Activated CD4-positive, alpha-beta T cell treated with anti-CD3 and anti-CD28 coated beads, Interleukin-2, amount 10 ng/mL, durations not matched to agents 7 days and 5 days (primary cell): ENCODE measurements around the gene PPP2R5B. TPM values are rescaled to one million over a fixed set of nuclear protein-coding genes. Genes with fewer than 3 reads are reported as not detected.

Source experiments
- CTCF ChIA-PET: fragments of 350-600 bp; sonication (Branson Sonifier 250); formaldehyde crosslinking; loops from one replicate; lab custom pipeline; 2021; ENCODE audit warnings: antibody characterized with exemption; lab: Charles Lee
- POLR2A ChIA-PET: fragments of 350-600 bp; sonication (Branson Sonifier 250); formaldehyde crosslinking; loops from one replicate; lab custom pipeline; 2021; ENCODE audit warnings: antibody characterized with exemption; lab: Charles Lee
- DNase-seq: peaks from one replicate; pipeline ENCODE4 v3.0.0-alpha.2; 2020
- H3K27ac Mint-ChIP-seq: one replicate; pipeline ENCODE4 v1.8.0; 2021; ENCODE audit warnings: mild to moderate bottlenecking, moderate library complexity, mixed read lengths
- H3K27me3 Mint-ChIP-seq: one replicate; pipeline ENCODE4 v1.8.0; 2021; ENCODE audit warnings: mixed read lengths
- H3K36me3 Mint-ChIP-seq: one replicate; pipeline ENCODE4 v1.8.0; 2021; ENCODE audit warnings: low read depth, mixed read lengths
- H3K4me1 Mint-ChIP-seq: one replicate; pipeline ENCODE4 v1.8.0; 2021; ENCODE audit warnings: mixed read lengths
- H3K4me3 Mint-ChIP-seq: one replicate; pipeline ENCODE4 v1.8.0; 2021; ENCODE audit warnings: mild to moderate bottlenecking, moderate library complexity, mixed read lengths
- H3K9me3 Mint-ChIP-seq: one replicate; pipeline ENCODE4 v1.8.0; 2021; ENCODE audit warnings: mixed read lengths
- total RNA-seq, 2 experiments: library from RNA; stranded (reverse); gene quantifications; one replicate each; pipeline ENCODE4 v1.2.3, GENCODE V29; 2021

Gene PPP2R5B
- total RNA-seq, 2 experiments from 2014 or later = 12.0 to 13.7 TPM

- POLR2A ChIA-PET = interaction anchor here (0.9 kb wide), 1 partner anchor 9 kb away, joined by 3 read pairs; no protein-coding TSS in a partner anchor
- H3K36me3 Mint-ChIP-seq = no peaks in the 10 kb centered on the region
- CTCF ChIA-PET = interaction anchor here (0.9 to 1.1 kb wide), 5 partner anchors 9 to 278 kb away, joined by 3 to 4 read pairs (median 3); no protein-coding TSS in a partner anchor
- DNase-seq = no peak
- H3K4me1 Mint-ChIP-seq = no peaks in the 10 kb centered on the region
- peaks cover 2% of the 10 kb centered on the region for H3K27me3 Mint-ChIP-seq
- H3K9me3 Mint-ChIP-seq = no peaks in the 10 kb centered on the region
- no peak overlapping the region for H3K4me3 Mint-ChIP-seq
- H3K27ac Mint-ChIP-seq = no peak overlapping the region
Observed at GRCh38 chr11:64936539-64936938, 12.1 kb downstream of the PPP2R5B start.

DNA sequence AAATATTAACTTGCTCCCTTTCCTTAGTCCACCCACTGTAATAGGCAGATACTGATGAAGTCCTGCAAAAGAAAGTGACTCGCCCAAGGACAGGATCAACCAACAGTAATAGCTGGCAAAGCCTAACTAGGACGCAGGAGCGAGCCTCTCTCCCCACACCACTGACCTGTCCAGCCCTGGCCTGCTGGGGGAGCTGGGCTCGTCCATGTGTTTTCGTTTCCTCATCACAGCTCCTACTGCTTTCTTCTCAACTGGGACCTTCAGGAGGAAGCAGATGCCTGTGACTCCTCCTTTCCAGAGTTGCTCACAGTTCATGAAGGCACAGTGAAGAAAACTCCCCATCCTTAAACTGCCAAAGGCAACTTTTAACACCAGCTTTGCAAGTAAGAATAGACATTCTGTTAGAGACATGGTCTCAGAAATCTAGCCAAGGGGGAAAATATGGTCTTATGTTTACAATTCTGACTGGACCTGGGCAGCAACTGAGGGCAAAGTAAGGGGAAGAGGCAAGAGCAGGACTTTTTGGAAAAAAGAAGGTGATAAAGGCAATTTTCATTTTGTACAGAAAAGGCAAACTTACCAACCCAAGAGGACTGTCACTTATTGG lies 22.8 kb downstream of the PPP2R5B start:
- Mint-ChIP-seq H3K4me3 (no peak overlapping the region), H3K36me3 (no peaks in the 10 kb centered on the region), H3K27me3 (peaks cover 4% of the 10 kb centered on the region), H3K9me3 (no peaks in the 10 kb centered on the region), H3K27ac (no peak overlapping the region), H3K4me1 (no peaks in the 10 kb centered on the region)
- DNase-seq = no peak
- ChIA-PET CTCF (interaction anchor here (0.7 kb wide), 1 partner anchor 35 kb away, joined by 3 read pairs; no protein-coding TSS in a partner anchor), POLR2A (no interaction called here)

GRCh38 chr11:64951529-64951928 lies 27.0 kb downstream of the PPP2R5B start:
- DNase-seq = no peak
- no peak overlapping the region for H3K27ac Mint-ChIP-seq
- ChIA-PET POLR2A (no interaction called here), CTCF (interaction anchor here (0.6 to 1.0 kb wide), 6 partner anchors 12 to 403 kb away, joined by 3 to 6 read pairs (median 3); partner anchors contain the start of gene TIGD3)
- H3K9me3 Mint-ChIP-seq = no peaks in the 10 kb centered on the region
- H3K27me3 Mint-ChIP-seq = peaks cover 9% of the 10 kb centered on the region
- H3K4me1 Mint-ChIP-seq = no peaks in the 10 kb centered on the region
- H3K4me3 Mint-ChIP-seq = no peak overlapping the region
- H3K36me3 Mint-ChIP-seq = no peaks in the 10 kb centered on the region

- H3K27me3 Mint-ChIP-seq = peaks cover 9% of the 10 kb centered on the region
- CTCF ChIA-PET = interaction anchor here (0.6 kb wide), 1 partner anchor 13 kb away, joined by 3 read pairs; no protein-coding TSS in a partner anchor
- H3K4me3 Mint-ChIP-seq = no peak overlapping the region
- H3K4me1 Mint-ChIP-seq = no peaks in the 10 kb centered on the region
- H3K9me3 Mint-ChIP-seq = no peaks in the 10 kb centered on the region
- H3K27ac Mint-ChIP-seq = no peak overlapping the region
- no peaks in the 10 kb centered on the region for H3K36me3 Mint-ChIP-seq
- no peak for DNase-seq
- POLR2A ChIA-PET = no interaction called here
Observed at GRCh38 chr11:64954201-64954600, 29.7 kb downstream of the PPP2R5B start.

GRCh38 chr11:64959498-64959897 lies 35.0 kb downstream of the PPP2R5B start:
- Mint-ChIP-seq H3K27me3 (peaks cover 8% of the 10 kb centered on the region), H3K9me3 (no peaks in the 10 kb centered on the region), H3K36me3 (no peaks in the 10 kb centered on the region), H3K4me1 (no peaks in the 10 kb centered on the region), H3K4me3 (no peak overlapping the region), H3K27ac (no peak overlapping the region)
- no peak for DNase-seq
- ChIA-PET CTCF (interaction anchor here (0.6 kb wide), 1 partner anchor 144 kb away, joined by 3 read pairs; no protein-coding TSS in a partner anchor), POLR2A (no interaction called here)

DNA sequence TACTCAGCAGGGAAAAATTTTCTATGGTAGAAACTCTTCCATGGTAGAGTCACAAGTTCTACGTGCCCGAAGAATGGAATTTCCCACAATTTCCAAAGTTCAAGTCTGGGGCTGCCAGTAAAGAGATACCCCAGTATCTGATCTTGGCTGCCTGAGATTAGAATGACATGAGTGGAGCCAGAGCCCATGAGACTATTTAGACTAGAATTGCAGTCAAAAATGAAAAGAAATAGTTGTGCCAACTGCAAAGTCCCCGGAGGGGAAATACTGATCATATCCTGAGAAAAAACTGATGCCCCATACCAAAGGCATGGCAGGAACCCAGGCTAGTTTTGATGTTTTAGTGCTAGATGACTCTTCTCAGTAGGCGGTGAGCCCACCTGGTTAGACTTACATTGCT lies 36.2 kb downstream of the PPP2R5B start:
- Mint-ChIP-seq H3K36me3 (no peaks in the 10 kb centered on the region), H3K27me3 (peaks cover 8% of the 10 kb centered on the region), H3K9me3 (no peaks in the 10 kb centered on the region), H3K4me1 (peaks cover 4% of the 10 kb centered on the region), H3K27ac (no peak overlapping the region), H3K4me3 (no peak overlapping the region)
- ChIA-PET POLR2A (no interaction called here), CTCF (no interaction called here)
- no peak for DNase-seq

GRCh38 chr11:64963072-64963631 lies 38.7 kb downstream of the PPP2R5B start:
- Mint-ChIP-seq H3K4me3 (no peak overlapping the region), H3K27ac (no peak overlapping the region), H3K4me1 (peaks cover 11% of the 10 kb centered on the region), H3K27me3 (peaks cover 8% of the 10 kb centered on the region), H3K9me3 (no peaks in the 10 kb centered on the region), H3K36me3 (no peaks in the 10 kb centered on the region)
- ChIA-PET POLR2A (no interaction called here), CTCF (interaction anchor here (0.5 to 1.0 kb wide), 2 partner anchors 28 to 219 kb away, joined by 4 to 5 read pairs; partner anchors contain the start of genes GPHA2 and RASGRP2)
- no peak for DNase-seq

GRCh38 chr11:64967375-64967774 lies 42.9 kb downstream of the PPP2R5B start:
- DNase-seq = no peak
- Mint-ChIP-seq H3K4me1 (peaks cover 32% of the 10 kb centered on the region), H3K27me3 (peaks cover 2% of the 10 kb centered on the region), H3K4me3 (no peak overlapping the region), H3K9me3 (no peaks in the 10 kb centered on the region), H3K27ac (no peak overlapping the region), H3K36me3 (no peaks in the 10 kb centered on the region)
- POLR2A ChIA-PET = no interaction called here
- CTCF ChIA-PET = interaction anchor here (0.6 to 0.7 kb wide), 2 partner anchors 13 to 45 kb away, joined by 3 read pairs; no protein-coding TSS in a partner anchor

DNA sequence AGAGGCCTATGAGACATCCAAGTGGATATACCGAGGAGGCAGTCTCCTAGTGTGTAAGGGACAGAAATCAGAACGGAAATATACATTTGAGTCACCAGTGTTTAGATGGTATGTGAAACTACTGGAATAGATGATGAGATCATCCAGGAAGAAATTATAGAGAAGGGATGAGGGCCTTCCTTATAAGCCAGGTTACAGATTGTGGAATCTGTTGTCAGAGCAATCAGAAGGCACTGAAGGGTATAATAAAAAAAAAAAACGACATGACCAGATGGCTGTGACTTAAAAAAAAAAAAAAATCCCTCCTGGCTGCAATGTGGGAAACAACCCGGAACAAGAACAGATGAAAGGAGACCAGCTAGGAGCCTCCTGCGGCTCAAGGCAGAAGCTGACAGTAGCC lies 44.7 kb downstream of the PPP2R5B start:
- H3K27ac Mint-ChIP-seq = no peak overlapping the region
- ChIA-PET CTCF (interaction anchor here (0.6 to 0.7 kb wide), 3 partner anchors 26 to 185 kb away, joined by 3 to 5 read pairs (median 4); no protein-coding TSS in a partner anchor), POLR2A (no interaction called here)
- H3K4me1 Mint-ChIP-seq = peaks cover 33% of the 10 kb centered on the region
- no peak overlapping the region for H3K4me3 Mint-ChIP-seq
- H3K36me3 Mint-ChIP-seq = no peaks in the 10 kb centered on the region
- no peaks in the 10 kb centered on the region for H3K9me3 Mint-ChIP-seq
- no peaks in the 10 kb centered on the region for H3K27me3 Mint-ChIP-seq
- no peak for DNase-seq

- peak; percentile 24 for DNase-seq
- no peaks in the 10 kb centered on the region for H3K9me3 Mint-ChIP-seq
- no peaks in the 10 kb centered on the region for H3K27me3 Mint-ChIP-seq
- H3K36me3 Mint-ChIP-seq = no peaks in the 10 kb centered on the region
- peak overlapping the region; percentile 48 for H3K4me3 Mint-ChIP-seq
- peak overlapping the region; percentile 80 for H3K27ac Mint-ChIP-seq
- POLR2A ChIA-PET = no interaction called here
- CTCF ChIA-PET = interaction anchor here (0.7 to 1.1 kb wide), 2 partner anchors 65 to 147 kb away, joined by 3 to 5 read pairs; partner anchors contain the start of gene ZNHIT2
- peaks cover 32% of the 10 kb centered on the region for H3K4me1 Mint-ChIP-seq
Observed at GRCh38 chr11:64970731-64971151, 46.3 kb downstream of the PPP2R5B start.

GRCh38 chr11:64971421-64972233 lies 47.1 kb downstream of the PPP2R5B start, which contains the start of gene MAJIN:
TSS of gene MAJIN (minus strand) at chr11:64972108. CDS start at chr11:64959405, 12,703 bp downstream.
- peaks cover 32% of the 10 kb centered on the region for H3K4me1 Mint-ChIP-seq
- H3K36me3 Mint-ChIP-seq = no peaks in the 10 kb centered on the region
- H3K27me3 Mint-ChIP-seq = no peaks in the 10 kb centered on the region
- peak within 1 kb of the TSS; percentile 80 for H3K27ac Mint-ChIP-seq
- H3K9me3 Mint-ChIP-seq = no peaks in the 10 kb centered on the region
- ChIA-PET CTCF (interaction anchor here (0.7 to 1.7 kb wide), 7 partner anchors 27 to 230 kb away, joined by 3 to 8 read pairs (median 3); partner anchors contain the start of gene ZNHIT2), POLR2A (no interaction called here)
- DNase-seq = peak; percentile 90
- peak within 1 kb of the TSS; percentile 62 for H3K4me3 Mint-ChIP-seq

- Mint-ChIP-seq H3K4me1 (peaks cover 23% of the 10 kb centered on the region), H3K4me3 (no peak overlapping the region), H3K9me3 (no peaks in the 10 kb centered on the region), H3K36me3 (no peaks in the 10 kb centered on the region), H3K27ac (peak overlapping the region; percentile 13), H3K27me3 (no peaks in the 10 kb centered on the region)
- no peak for DNase-seq
- CTCF ChIA-PET = no interaction called here
- POLR2A ChIA-PET = no interaction called here
Observed at GRCh38 chr11:64974124-64974523, 49.6 kb downstream of the PPP2R5B start.
